Left colon (tissue), 2 donors: ENCODE measurements around the gene POLR2L. TPM values are rescaled to one million over a fixed set of nuclear protein-coding genes. Genes with fewer than 3 reads are reported as not detected.

Experiments
- ATAC-seq: fragments of 200-7000 bp; cut with Tn5 transposase; one replicate; pipeline ENCODE4 v1.9.1; 2020; ENCODE audit warnings: mild to moderate bottlenecking, moderate library complexity
- DNase-seq, 2 donors: peaks; one replicate each; pipeline ENCODE4 v3.0.0-alpha.2; 2020
- intact Hi-C, 2 donors: fragments of 100-400 bp; cut with DNase I in 1 of 2; cut with micrococcal nuclease in 1 of 2; formaldehyde crosslinking; loops; one replicate each; pipeline versions ENCODE4 v1.11.2 to v1.14.0; 2022; cut with DNase I, micrococcal nuclease
- total RNA-seq, 2 donors: library from RNA; stranded (reverse); fragmentation: NEBNext Ultra II Directional; extraction: Animal tissue kit (Norgen Biotek cat#: 25700); gene quantifications; one replicate each; pipeline ENCODE4 v1.2.1, GENCODE V29; 2021
- donor health status: DM: no; HTN: no; CAD: no.
- donor health status: DM: yes; HTN: yes; CAD: no.

POLR2L gene
- total RNA-seq, 2 donors from 2014 or later = 79.4 to 83.1 TPM

DNA sequence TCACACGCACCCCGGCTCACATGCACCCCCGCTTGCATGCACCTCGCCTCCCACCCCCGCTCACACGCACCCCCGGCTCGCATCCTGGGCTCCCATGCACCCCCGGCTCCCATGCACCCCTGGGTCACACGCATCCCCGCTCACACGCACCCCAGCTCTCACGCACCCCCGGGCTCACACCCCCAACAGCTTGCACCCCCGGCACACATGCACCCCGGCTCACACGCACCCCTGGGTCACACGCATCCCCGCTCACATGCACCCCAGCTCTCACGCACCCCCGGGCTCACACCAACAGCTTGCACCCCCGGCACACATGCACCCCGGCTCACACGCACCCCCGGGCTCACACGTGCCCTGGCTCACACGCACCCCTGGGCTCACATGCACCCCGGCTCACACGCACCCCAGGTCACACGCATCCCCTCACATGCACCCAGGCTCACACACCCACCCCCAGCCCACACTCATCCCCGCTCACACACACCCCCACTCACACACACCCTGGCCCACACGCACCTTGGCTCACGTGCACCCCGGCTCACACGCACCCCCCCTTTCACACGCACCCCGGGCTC lies 16.5 kb upstream of the POLR2L start:
- ATAC-seq (no peak), DNase-seq (no peak)
- intact Hi-C loops = loop anchor here in 1 of 2 donors (10.0 kb wide), 1 partner anchor 186 kb away; no protein-coding TSS in a partner anchor

- intact Hi-C loops = loop anchor here in 1 of 2 donors (10.0 kb wide), 1 partner anchor 187 kb away; no protein-coding TSS in a partner anchor
- no peak for ATAC-seq
- no peak for DNase-seq
Observed at GRCh38 chr11:858053-858761, 15.9 kb upstream of the POLR2L start.

DNA sequence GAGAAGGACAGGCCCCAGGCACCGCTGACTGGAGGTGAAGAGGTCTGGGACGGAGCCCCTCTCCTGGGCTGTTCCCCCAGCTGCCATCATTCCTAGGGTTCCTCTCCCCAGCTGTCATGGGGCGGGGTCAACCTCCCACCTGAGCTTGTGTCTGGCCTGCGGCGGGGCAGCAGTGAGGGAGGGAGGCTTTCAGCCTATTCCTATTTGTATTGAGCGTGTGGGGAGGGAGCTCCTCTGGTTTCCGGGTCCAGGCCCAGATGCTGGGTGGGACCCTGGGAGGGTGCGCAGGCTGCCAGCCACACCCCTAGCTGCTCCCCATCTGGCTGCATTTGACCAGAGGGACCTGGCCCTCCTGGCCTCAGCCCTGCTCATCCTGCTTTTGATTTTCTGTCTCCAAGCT lies 14.1 kb upstream of the POLR2L start:
- intact Hi-C loops = loop anchor here in 1 of 2 donors (10.0 kb wide), 1 partner anchor 188 kb away; no protein-coding TSS in a partner anchor
- DNase-seq = peak in 1 of 2 donors; percentile 35
- ATAC-seq = peak; percentile 54

DNA sequence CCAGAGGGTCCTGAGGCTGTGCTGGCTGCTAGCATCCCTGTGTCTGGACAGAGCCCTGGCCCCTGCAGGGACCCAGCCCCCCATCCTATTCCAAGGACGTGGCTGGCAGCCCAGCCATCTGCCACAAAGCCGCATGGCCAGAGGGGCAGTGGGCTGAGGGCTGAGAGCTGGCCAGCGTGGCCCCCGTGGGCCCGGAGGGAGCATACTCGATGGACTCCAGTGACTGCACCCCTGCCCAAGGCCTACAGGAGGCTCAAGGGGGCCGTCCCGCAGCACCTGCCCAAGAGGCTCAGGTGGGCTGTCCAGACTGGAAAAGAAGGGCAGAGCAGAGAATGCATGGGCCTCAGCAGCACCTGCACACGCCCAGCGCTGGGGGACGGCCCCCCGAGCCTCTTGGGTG lies 13.5 kb upstream of the POLR2L start:
- intact Hi-C loops = loop anchor here in 1 of 2 donors (10.0 kb wide), 1 partner anchor 189 kb away; no protein-coding TSS in a partner anchor
- no peak for ATAC-seq
- no peak for DNase-seq

GRCh38 chr11:855330-855674 lies 13.0 kb upstream of the POLR2L start:
- DNase-seq (no peak), ATAC-seq (no peak)
- intact Hi-C loops = loop anchor here in 1 of 2 donors (10.0 kb wide), 1 partner anchor 189 kb away; no protein-coding TSS in a partner anchor

GRCh38 chr11:854601-855329 lies 12.4 kb upstream of the POLR2L start:
- intact Hi-C loops = loop anchor here in 1 of 2 donors (10.0 kb wide), 1 partner anchor 190 kb away; no protein-coding TSS in a partner anchor
- DNase-seq (no peak), ATAC-seq (no peak)

GRCh38 chr11:853682-854448 lies 11.5 kb upstream of the POLR2L start:
- no peak for ATAC-seq
- intact Hi-C loops = loop anchor here in 1 of 2 donors (10.0 kb wide), 1 partner anchor 191 kb away; no protein-coding TSS in a partner anchor

DNA sequence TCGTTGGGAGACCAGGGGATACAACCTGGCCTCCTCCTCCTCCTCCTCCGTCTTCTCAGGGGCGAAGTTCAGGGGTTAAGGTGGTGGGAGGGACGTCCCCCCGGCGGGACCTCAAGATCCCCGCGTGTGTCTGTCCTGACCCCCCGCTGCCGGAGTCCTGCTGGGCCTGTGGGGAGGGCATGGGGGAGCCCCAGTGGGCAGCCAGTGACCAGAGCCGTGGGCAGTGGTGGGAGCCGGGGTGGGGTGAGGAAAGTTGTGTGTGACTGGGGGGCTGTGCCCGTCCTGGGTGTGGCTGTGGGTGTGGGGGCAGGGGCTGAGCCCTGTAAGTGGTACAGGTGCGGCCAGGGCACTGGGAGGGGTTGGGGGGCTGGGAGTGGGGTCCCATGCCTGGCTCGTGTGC lies 10.4 kb upstream of the POLR2L start:
- no peak for DNase-seq
- ATAC-seq = no peak
- intact Hi-C loops = loop anchor here in 1 of 2 donors (10.0 kb wide), 1 partner anchor 192 kb away; no protein-coding TSS in a partner anchor

More at GRCh38 chr11:853682-854448, 11.5 kb upstream of the POLR2L start:
- no peak for DNase-seq

DNA sequence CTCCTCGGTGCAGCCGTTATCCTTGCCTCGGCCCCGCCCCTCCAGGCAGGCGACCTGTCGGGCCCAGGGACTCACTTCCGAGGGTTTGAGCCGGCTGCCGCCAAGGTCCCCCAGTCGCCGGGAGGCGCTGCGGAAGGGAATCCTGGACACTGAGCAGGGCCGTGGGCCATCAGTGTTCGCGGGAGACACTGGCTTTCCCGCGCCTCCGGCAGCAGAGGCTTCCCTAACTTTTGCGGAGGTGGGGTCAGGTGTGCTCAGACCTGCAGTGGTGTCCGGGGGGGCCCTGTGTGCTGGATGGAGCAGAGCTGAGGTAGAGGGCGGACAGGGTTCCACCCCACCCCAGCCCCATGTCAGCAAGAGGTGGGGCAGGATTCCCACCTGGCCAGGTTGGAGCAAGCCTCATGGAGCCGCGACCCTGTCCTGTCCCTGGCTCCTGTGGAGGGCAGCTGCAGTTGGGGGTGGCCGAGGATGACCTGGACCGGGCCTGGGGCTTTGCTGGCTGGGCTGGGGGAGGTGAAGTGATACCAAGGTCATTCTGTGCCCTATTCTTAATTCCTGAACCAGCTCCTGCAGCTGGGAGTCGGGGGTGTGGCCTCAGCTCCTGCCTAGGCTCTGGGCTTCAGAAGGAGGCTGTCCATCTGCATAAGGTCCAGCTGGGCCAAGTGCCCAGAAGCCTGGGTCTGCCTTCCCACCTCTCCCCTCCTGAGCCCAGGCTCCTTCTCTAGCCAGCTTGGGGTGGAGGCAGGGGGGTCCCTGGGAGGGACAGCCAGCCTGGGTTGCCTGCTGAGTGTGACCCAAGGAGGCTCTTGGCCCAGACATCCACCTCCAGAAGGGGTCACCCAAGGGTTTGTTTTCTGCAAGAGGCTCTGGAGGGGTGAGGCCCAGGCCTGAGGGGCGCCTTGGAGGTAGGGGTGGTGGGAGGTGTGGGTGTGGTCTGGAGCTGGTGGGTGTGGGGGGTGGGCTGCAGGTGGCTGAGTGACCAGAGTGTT lies 8.7 kb upstream of the POLR2L start:
- no peak for ATAC-seq
- no peak for DNase-seq
- intact Hi-C loops = loop anchor here in 1 of 2 donors (10.0 kb wide), 1 partner anchor 194 kb away; no protein-coding TSS in a partner anchor

- DNase-seq (no peak), ATAC-seq (no peak)
- intact Hi-C loops = loop anchor here in 1 of 2 donors (10.0 kb wide), 1 partner anchor 195 kb away; no protein-coding TSS in a partner anchor
Observed at GRCh38 chr11:849951-850774, 7.8 kb upstream of the POLR2L start.

- ATAC-seq (no peak), DNase-seq (peak in 1 of 2 donors; percentile 47)
- intact Hi-C loops = no loop called here
Observed at GRCh38 chr11:849104-849824, 6.9 kb upstream of the POLR2L start.

DNA sequence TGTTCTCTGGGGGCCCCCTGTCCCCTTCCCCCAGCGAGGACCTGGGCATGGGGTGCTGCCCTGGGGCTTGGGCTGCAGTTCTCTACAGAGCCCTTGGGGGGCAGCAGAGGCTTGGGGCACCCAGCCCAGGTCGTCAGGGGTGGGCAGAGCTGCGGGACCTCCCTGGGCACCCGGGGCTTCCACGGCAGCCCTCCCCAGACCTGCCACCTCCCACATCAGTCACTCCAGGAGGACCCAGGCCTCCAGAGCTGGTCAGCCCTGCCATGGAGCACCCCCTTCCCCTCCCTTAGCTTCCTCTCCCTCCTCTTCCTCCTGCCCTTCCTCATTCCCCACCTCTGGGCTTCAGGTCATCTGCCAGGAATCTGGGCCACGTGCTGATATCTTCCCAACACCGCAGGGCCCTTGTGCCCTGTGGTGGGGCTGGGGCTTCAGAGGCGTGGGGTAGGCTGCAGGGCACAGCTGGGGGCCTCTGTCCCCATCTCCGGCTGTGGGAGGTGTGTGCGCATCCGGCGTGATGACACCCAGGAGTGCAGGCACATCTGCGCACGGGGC lies 6.1 kb upstream of the POLR2L start:
- intact Hi-C loops = no loop called here
- ATAC-seq (peak; percentile 57), DNase-seq (peak in 1 of 2 donors; percentile 66)

DNA sequence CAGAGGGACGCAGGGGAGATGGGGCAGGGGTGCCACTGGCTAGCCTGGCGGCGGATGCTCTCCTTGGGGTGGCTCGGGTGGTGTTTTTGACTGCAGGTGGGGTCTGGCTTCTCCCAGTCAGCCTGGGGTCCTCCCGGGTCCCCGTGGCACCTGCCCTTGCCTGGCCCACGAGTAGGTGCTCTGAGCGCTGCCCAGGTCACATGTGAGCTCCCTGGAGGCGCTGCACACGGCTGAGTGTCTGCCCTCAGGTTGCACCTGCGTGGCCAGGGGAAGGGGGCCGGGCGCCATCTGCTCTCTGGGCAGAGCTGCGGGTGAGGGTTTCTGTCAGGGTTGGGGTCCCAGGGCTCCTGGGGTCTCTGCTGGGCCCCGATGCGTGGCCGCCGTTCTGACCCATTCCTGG lies 5.5 kb upstream of the POLR2L start:
- intact Hi-C loops = no loop called here
- no peak for ATAC-seq

DNA sequence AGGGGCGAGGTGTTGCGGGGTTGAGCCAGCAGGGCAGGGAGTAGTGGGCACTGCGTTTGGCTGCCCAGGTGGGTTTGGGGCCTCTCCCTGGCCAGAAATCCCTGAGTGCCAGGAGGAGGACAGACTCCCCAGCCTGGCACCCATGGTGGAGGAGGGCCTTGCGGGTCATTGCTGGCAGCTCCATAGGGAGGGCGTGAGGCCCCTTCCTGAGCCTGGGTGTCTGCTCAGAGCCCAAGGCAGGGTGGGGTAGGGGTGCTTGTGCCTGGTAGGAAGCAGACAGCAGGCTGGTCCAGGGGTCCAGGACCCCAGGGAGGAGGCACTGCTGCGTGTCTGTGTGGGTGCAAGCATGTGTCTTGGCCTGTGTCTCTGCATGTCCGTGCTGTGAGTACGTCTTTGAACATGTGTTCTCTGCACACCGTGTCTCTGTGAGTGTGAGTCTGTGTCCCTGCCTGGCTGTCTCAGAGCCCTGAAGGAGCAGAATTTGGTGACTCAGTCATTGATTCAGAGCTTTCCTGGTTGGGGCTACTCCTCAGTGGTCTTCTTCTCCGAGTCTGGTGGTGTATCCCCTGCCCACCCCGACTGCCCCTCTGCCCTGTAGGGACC lies 4.3 kb upstream of the POLR2L start:
- intact Hi-C loops = no loop called here
- no peak for ATAC-seq
- no peak for DNase-seq

More for the DNA sequence above, 5.5 kb upstream of the POLR2L start:
- no peak for DNase-seq

DNA sequence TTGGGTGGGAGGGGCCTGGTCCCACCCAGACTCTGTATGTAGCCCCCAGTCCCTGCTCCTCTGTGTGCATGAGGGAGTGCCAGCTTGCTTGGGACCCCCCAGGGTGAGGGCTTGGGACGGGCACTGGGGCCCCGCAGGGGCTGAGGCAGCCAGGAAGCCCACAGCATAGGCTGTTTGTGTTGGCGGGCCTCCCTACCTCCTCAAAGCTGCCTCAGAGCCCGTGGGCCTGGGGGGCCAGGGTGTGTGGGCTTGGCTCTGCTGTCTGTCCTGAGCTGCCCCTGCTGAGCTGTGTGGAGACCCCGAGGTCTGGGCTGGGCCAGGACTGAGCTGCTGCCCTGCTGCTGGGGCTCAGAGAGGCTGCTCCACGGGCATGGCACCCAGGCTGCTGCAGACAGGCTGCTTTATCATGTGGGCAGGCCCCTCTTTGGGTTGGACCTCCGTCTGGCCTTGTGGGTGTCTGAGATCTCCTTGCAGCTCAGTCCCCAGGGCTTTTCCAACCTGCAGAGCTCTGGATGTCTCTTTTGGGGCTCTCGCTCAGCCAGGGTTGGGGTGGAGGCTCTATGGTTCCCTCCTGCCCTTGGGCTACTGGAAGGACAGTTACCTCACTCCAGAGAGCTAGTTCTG lies 3.7 kb upstream of the POLR2L start:
- DNase-seq (no peak), ATAC-seq (no peak)
- intact Hi-C loops = no loop called here
